MCF 10A (cell line): ENCODE data around the gene BPIFB6. TPM values are rescaled to one million over a fixed set of nuclear protein-coding genes. Genes with fewer than 3 reads are reported as not detected.

Source experiments
- BruUV-seq: library from RNA; stranded (reverse); fragments of 400-500 nt; replicated peaks from 2 replicates; lab custom pipeline; 2021; lab: Mats Ljungman, UMichigan
- CTCF ChIA-PET: fragments of 300-600 bp; sonication (Branson Sonifier 250); formaldehyde crosslinking; extraction: SDS; loops from one replicate; lab custom pipeline; 2021; ENCODE audit warnings: antibody characterized with exemption, inconsistent platforms; lab: Yijun Ruan, JAX
- POLR2A ChIA-PET: fragments of 300-600, 350-650 bp; sonication (Branson Sonifier 250); formaldehyde crosslinking; extraction: SDS; loops from one replicate; lab custom pipeline; 2020; ENCODE audit warnings: antibody characterized with exemption, inconsistent platforms; lab: Yijun Ruan, JAX
- DNase-seq: peaks from one replicate; pipeline ENCODE4 v3.0.0-alpha.2; 2018; ENCODE audit not compliant: unreplicated experiment
- H3K27ac Mint-ChIP-seq: one replicate; pipeline ENCODE4 v1.8.0; 2022; ENCODE audit warnings: mild to moderate bottlenecking, low read depth, mixed read lengths; ENCODE audit not compliant: unreplicated experiment
- H3K27me3 Mint-ChIP-seq: one replicate; pipeline ENCODE4 v1.8.0; 2022; ENCODE audit warnings: mixed read lengths; ENCODE audit not compliant: insufficient read depth, unreplicated experiment
- H3K36me3 Mint-ChIP-seq: one replicate; pipeline ENCODE4 v1.8.0; 2022; ENCODE audit warnings: mild to moderate bottlenecking, moderate library complexity, mixed read lengths; ENCODE audit not compliant: insufficient read depth, unreplicated experiment
- H3K4me1 Mint-ChIP-seq: one replicate; pipeline ENCODE4 v1.8.0; 2022; ENCODE audit warnings: mixed read lengths; ENCODE audit not compliant: insufficient read depth, unreplicated experiment
- H3K4me3 Mint-ChIP-seq: one replicate; pipeline ENCODE4 v1.8.0; 2022; ENCODE audit warnings: mild to moderate bottlenecking, moderate library complexity, mixed read lengths; ENCODE audit not compliant: unreplicated experiment
- H3K9me3 Mint-ChIP-seq: one replicate; pipeline ENCODE4 v1.8.0; 2022; ENCODE audit warnings: mixed read lengths; ENCODE audit not compliant: unreplicated experiment
- intact Hi-C: fragments of 100-400 bp; cut with micrococcal nuclease; formaldehyde crosslinking; loops from 2 replicates; pipeline ENCODE4 v1.14.1; 2022
- total RNA-seq: library from RNA; stranded (reverse); gene quantifications from 2 replicates; pipeline ENCODE4 v1.2.3, GENCODE V29; 2022
- TF ChIP-seq, protein P1 (sequence below): fragments of 200-600 bp; IDR thresholded peaks from one replicate; pipeline ENCODE4 v1.8.0; 2022; ENCODE audit warnings: antibody characterized with exemption, mild to moderate bottlenecking; ENCODE audit not compliant: unreplicated experiment

The BPIFB6 gene
- total RNA-seq, 1 experiment from 2014 or later: not detected

- Mint-ChIP-seq H3K4me1 (no peaks in the 10 kb centered on the region), H3K27ac (no peak overlapping the region), H3K27me3 (peaks cover 16% of the 10 kb centered on the region), H3K4me3 (no peak overlapping the region), H3K9me3 (no peaks in the 10 kb centered on the region), H3K36me3 (no peaks in the 10 kb centered on the region)
- BruUV-seq: no TSS peak
- ChIA-PET POLR2A (no interaction called here), CTCF (interaction anchor here (0.6 kb wide), 1 partner anchor 14 kb away, joined by 3 read pairs; no protein-coding TSS in a partner anchor)
- TF ChIP-seq, protein P1, sequence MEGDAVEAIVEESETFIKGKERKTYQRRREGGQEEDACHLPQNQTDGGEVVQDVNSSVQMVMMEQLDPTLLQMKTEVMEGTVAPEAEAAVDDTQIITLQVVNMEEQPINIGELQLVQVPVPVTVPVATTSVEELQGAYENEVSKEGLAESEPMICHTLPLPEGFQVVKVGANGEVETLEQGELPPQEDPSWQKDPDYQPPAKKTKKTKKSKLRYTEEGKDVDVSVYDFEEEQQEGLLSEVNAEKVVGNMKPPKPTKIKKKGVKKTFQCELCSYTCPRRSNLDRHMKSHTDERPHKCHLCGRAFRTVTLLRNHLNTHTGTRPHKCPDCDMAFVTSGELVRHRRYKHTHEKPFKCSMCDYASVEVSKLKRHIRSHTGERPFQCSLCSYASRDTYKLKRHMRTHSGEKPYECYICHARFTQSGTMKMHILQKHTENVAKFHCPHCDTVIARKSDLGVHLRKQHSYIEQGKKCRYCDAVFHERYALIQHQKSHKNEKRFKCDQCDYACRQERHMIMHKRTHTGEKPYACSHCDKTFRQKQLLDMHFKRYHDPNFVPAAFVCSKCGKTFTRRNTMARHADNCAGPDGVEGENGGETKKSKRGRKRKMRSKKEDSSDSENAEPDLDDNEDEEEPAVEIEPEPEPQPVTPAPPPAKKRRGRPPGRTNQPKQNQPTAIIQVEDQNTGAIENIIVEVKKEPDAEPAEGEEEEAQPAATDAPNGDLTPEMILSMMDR: no peak
- no peak for DNase-seq
- intact Hi-C loops: no loop called here
Observed at GRCh38 chr20:33030076-33030475, 1.4 kb upstream of the BPIFB6 start.

GRCh38 chr20:33030569-33030968, 879 bp upstream of the BPIFB6 start:
- ChIA-PET CTCF (no interaction called here), POLR2A (no interaction called here)
- H3K9me3 Mint-ChIP-seq: no peaks in the 10 kb centered on the region
- H3K36me3 Mint-ChIP-seq: no peaks in the 10 kb centered on the region
- H3K27me3 Mint-ChIP-seq: peaks cover 16% of the 10 kb centered on the region
- H3K4me1 Mint-ChIP-seq: no peaks in the 10 kb centered on the region
- no peak overlapping the region for H3K27ac Mint-ChIP-seq
- DNase-seq: no peak
- TF ChIP-seq, protein P1: no peak
- no TSS peak for BruUV-seq
- intact Hi-C loops: no loop called here
- no peak overlapping the region for H3K4me3 Mint-ChIP-seq

DNA sequence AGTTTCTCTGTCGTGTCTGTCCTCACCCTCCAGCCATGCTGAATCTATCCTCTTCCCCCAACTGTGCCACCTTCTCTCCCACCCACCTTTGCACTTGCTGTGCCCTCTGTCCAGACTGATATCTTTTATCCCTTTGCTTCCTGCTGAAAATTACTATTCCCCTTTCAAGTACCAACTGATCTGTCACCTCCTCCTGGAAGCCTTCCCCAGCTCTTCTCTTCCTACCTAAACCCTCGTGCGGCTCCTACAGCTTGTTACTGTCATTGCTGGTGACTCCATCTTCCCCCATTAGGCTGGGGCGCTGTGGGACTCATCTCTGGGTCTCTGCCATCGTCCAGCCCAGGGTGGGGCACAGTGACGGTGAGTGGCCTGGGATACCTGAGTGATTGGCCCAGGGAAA, 1.1 kb downstream of the BPIFB6 start:
- no peak for DNase-seq
- TF ChIP-seq, protein P1: no peak
- Mint-ChIP-seq H3K4me3 (no peak overlapping the region), H3K4me1 (no peaks in the 10 kb centered on the region), H3K9me3 (no peaks in the 10 kb centered on the region), H3K27me3 (peaks cover 19% of the 10 kb centered on the region), H3K27ac (no peak overlapping the region), H3K36me3 (no peaks in the 10 kb centered on the region)
- ChIA-PET CTCF (interaction anchor here (1.1 kb wide), 1 partner anchor 34 kb away, joined by 3 read pairs; no protein-coding TSS in a partner anchor), POLR2A (no interaction called here)
- intact Hi-C loops: no loop called here
- no TSS peak for BruUV-seq

GRCh38 chr20:33033381-33033780, 1.9 kb downstream of the BPIFB6 start:
- intact Hi-C loops: no loop called here
- Mint-ChIP-seq H3K9me3 (no peaks in the 10 kb centered on the region), H3K27ac (no peak overlapping the region), H3K4me1 (no peaks in the 10 kb centered on the region), H3K27me3 (peaks cover 27% of the 10 kb centered on the region), H3K4me3 (no peak overlapping the region), H3K36me3 (no peaks in the 10 kb centered on the region)
- POLR2A ChIA-PET: no interaction called here
- no TSS peak for BruUV-seq
- DNase-seq: no peak
- TF ChIP-seq, protein P1: no peak
- CTCF ChIA-PET: no interaction called here
